ENCODE data around the gene RNF167. TPM values are rescaled to one million over a fixed set of nuclear protein-coding genes. Genes with fewer than 3 reads are reported as not detected.
A peak's percentile ranks its signal among the peaks of the same experiment; 100 is the strongest.

The RNF167 gene
- total RNA-seq, 2 donors from 2014 or later, result 23.1 to 37.6 TPM

- TF ChIP-seq CTCF (IDR thresholded peaks at IDR 0.05) (no peak), POLR2A (IDR thresholded peaks at IDR 0.05) (no peak)
- intact Hi-C loops (cut with DNase I), result no loop called here
- peaks cover 18% of the 10 kb centered on the region for H3K4me1 ChIP-seq
- no peak overlapping the region for H3K27ac ChIP-seq
- H3K4me3 ChIP-seq, result no peak overlapping the region
- ATAC-seq (no peak), DNase-seq (no peak)
- peaks cover 0 to 9% of the 10 kb centered on the region in 2 donors for H3K36me3 ChIP-seq (replicated peaks in 1 of 2; ENCODE audit: insufficient read depth in 1 of 2, low read depth in 2 of 2)
- no peaks in the 10 kb centered on the region for H3K9me3 ChIP-seq
- no peaks in the 10 kb centered on the region for H3K27me3 ChIP-seq
These were observed 4.4 kb upstream of the RNF167 start for GRCh38 chr17:4935650-4936049.

- DNase-seq (no peak), ATAC-seq (no peak)
- Histone ChIP-seq H3K9me3 (no peaks in the 10 kb centered on the region), H3K4me1 (peaks cover 25% of the 10 kb centered on the region), H3K4me3 (no peak overlapping the region), H3K27ac (no peak overlapping the region), H3K27me3 (no peaks in the 10 kb centered on the region), H3K36me3 (replicated peaks in 1 of 2; ENCODE audit: insufficient read depth in 1 of 2, low read depth in 2 of 2) (peaks cover 0 to 9% of the 10 kb centered on the region in 2 donors)
- TF ChIP-seq CTCF (IDR thresholded peaks at IDR 0.05) (no peak), POLR2A (IDR thresholded peaks at IDR 0.05) (no peak)
- intact Hi-C loops (cut with DNase I), result no loop called here
- 83 to 92% methylated on average over 3 of the region's 3 CpGs for WGBS, 2 donors
These were observed 3.6 kb upstream of the RNF167 start for GRCh38 chr17:4936436-4936835.

GRCh38 chr17:4937553-4937952 is 2.5 kb upstream of the RNF167 start:
- ATAC-seq (no peak), DNase-seq (no peak)
- TF ChIP-seq CTCF (IDR thresholded peaks at IDR 0.05), result no peak
- no peak for TF ChIP-seq POLR2A (IDR thresholded peaks at IDR 0.05)
- H3K36me3 ChIP-seq (replicated peaks in 1 of 2; ENCODE audit: insufficient read depth in 1 of 2, low read depth in 2 of 2), result peaks cover 0 to 9% of the 10 kb centered on the region in 2 donors
- intact Hi-C loops (cut with DNase I), result no loop called here
- peaks cover 30% of the 10 kb centered on the region for H3K4me1 ChIP-seq
- no peaks in the 10 kb centered on the region for H3K9me3 ChIP-seq
- no peaks in the 10 kb centered on the region for H3K27me3 ChIP-seq
- H3K27ac ChIP-seq, result no peak overlapping the region
- 90 to 94% methylated on average over 16 of the region's 16 CpGs for WGBS, 2 donors
- no peak overlapping the region for H3K4me3 ChIP-seq

GRCh38 chr17:4938069-4938491 is 2.0 kb upstream of the RNF167 start:
- no peak for ATAC-seq
- no peak for TF ChIP-seq CTCF (IDR thresholded peaks at IDR 0.05)
- no peak for TF ChIP-seq POLR2A (IDR thresholded peaks at IDR 0.05)
- no peaks in the 10 kb centered on the region for H3K9me3 ChIP-seq
- intact Hi-C loops (cut with DNase I), result no loop called here
- H3K27me3 ChIP-seq, result no peaks in the 10 kb centered on the region
- H3K4me1 ChIP-seq, result peaks cover 30% of the 10 kb centered on the region
- 85 to 93% methylated on average over 4 to 11 of the region's 11 CpGs for WGBS, 2 donors
- H3K36me3 ChIP-seq (replicated peaks in 1 of 2; ENCODE audit: insufficient read depth in 1 of 2, low read depth in 2 of 2), result peaks cover 0 to 11% of the 10 kb centered on the region in 2 donors
- no peak overlapping the region for H3K27ac ChIP-seq
- no peak for DNase-seq
- no peak overlapping the region for H3K4me3 ChIP-seq

GRCh38 chr17:4938688-4939545 is 1.2 kb upstream of the RNF167 start:
- intact Hi-C loops (cut with DNase I), result no loop called here
- Histone ChIP-seq H3K27ac (peak overlapping the region; percentile 82 to 94 (median 91)), H3K4me3 (peak overlapping the region; percentile 78 to 92), H3K36me3 (replicated peaks in 1 of 2; ENCODE audit: insufficient read depth in 1 of 2, low read depth in 2 of 2) (peaks cover 0 to 13% of the 10 kb centered on the region in 2 donors), H3K27me3 (no peaks in the 10 kb centered on the region), H3K9me3 (no peaks in the 10 kb centered on the region), H3K4me1 (peaks cover 30% of the 10 kb centered on the region)
- TF ChIP-seq CTCF (IDR thresholded peaks at IDR 0.05), result no peak
- no peak for TF ChIP-seq POLR2A (IDR thresholded peaks at IDR 0.05)
- 47 to 51% methylated on average over 9 to 18 of the region's 19 CpGs for WGBS, 2 donors
- DNase-seq, result no peak
- ATAC-seq, result no peak
